Activated T-cell treated with anti-CD3 and anti-CD28 coated beads, Interleukin-2, amount 50 U/mL, for 24 hours (primary cell): ENCODE measurements around the gene CER1.

Experiments used
- DNase-seq: peaks from one replicate; pipeline ENCODE4 v3.0.0-alpha.2; 2020
- H3K27ac Mint-ChIP-seq: 2 replicates; pipeline ENCODE4 v1.8.0; 2020; ENCODE audit warnings: mild to moderate bottlenecking, mixed read lengths
- H3K27me3 Mint-ChIP-seq: 2 replicates; pipeline ENCODE4 v1.8.0; 2020; ENCODE audit warnings: mixed read lengths
- H3K36me3 Mint-ChIP-seq: 2 replicates; pipeline ENCODE4 v1.8.0; 2020; ENCODE audit warnings: low read depth, mixed read lengths
- H3K4me1 Mint-ChIP-seq: 2 replicates; pipeline ENCODE4 v1.8.0; 2020; ENCODE audit warnings: low read depth, mixed read lengths
- H3K4me3 Mint-ChIP-seq: 2 replicates; pipeline ENCODE4 v1.8.0; 2020; ENCODE audit warnings: mild to moderate bottlenecking, moderate library complexity, mixed read lengths
- H3K9me3 Mint-ChIP-seq: 2 replicates; pipeline ENCODE4 v1.8.0; 2020; ENCODE audit warnings: mixed read lengths

Gene CER1

GRCh38 chr9:14744768-14745167 is 22.2 kb upstream of the CER1 start:
- DNase-seq = no peak
- peaks cover 3% of the 10 kb centered on the region for H3K4me1 Mint-ChIP-seq

DNA sequence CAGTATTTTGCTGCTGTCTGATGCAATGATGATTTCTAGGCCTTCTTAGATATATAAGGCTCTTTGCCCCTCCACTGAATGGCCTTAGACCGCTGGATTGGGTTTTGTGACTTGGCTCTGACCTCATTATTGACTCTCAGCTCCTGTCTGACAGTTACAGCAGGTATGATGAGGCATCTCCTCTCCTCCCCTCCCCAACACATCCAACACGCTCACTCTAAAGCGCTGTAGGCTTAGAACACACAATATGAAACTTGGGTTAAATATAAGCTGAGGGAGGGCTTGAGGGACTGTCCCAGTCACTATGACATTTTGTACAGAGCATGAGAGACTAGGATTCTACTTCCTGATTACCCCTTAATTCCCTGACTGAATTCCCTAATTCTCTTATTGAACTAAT is 18.8 kb upstream of the CER1 start:
- no peak overlapping the region for H3K4me3 Mint-ChIP-seq
- H3K27me3 Mint-ChIP-seq = peaks cover 26% of the 10 kb centered on the region
- no peak for DNase-seq
- no peak overlapping the region for H3K27ac Mint-ChIP-seq
- H3K4me1 Mint-ChIP-seq = no peaks in the 10 kb centered on the region
- no peaks in the 10 kb centered on the region for H3K36me3 Mint-ChIP-seq
- no peaks in the 10 kb centered on the region for H3K9me3 Mint-ChIP-seq

More at GRCh38 chr9:14744768-14745167, 22.2 kb upstream of the CER1 start:
- no peaks in the 10 kb centered on the region for H3K36me3 Mint-ChIP-seq
- peaks cover 21% of the 10 kb centered on the region for H3K27me3 Mint-ChIP-seq
- H3K27ac Mint-ChIP-seq = no peak overlapping the region
- H3K4me3 Mint-ChIP-seq = no peak overlapping the region
- H3K9me3 Mint-ChIP-seq = no peaks in the 10 kb centered on the region

- Mint-ChIP-seq H3K4me3 (no peak overlapping the region), H3K4me1 (no peaks in the 10 kb centered on the region), H3K27ac (no peak overlapping the region), H3K36me3 (no peaks in the 10 kb centered on the region), H3K9me3 (no peaks in the 10 kb centered on the region), H3K27me3 (peaks cover 22% of the 10 kb centered on the region)
- DNase-seq = no peak
These were observed 10.6 kb upstream of the CER1 start for GRCh38 chr9:14733133-14733532.

DNA sequence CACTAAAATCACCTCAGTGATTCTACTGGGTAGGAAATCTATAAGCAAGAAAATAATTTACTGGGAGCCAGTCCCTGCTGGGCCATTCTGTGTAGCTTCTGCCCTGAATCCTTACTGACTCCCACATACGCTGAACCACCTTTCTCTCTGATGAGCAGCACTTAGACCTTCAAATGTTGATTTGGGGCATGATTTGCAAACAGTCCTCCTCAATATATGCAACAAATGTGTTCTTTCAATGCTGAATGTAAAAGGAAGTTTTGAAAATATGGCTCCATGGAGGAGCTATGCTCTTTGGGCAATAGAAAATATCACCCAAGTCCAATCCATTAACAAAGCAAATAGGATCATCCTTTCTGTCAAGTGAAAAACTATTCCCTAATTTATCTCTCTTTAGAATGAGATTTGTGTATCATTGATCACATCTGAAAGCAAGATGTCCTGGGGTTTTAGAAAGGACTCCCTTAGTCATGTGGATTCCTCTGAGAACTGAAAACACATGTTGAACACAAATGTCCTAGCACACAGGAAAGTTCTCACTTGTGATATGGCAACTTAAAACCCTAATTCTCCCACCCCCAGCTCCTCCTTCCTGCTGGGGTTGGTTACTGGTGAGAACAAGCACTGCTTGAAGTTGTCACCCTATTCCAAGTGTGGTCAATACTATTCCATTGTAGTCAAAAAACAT is 8.9 kb upstream of the CER1 start:
- Mint-ChIP-seq H3K36me3 (no peaks in the 10 kb centered on the region), H3K27me3 (peaks cover 12% of the 10 kb centered on the region), H3K4me1 (no peaks in the 10 kb centered on the region), H3K4me3 (no peak overlapping the region), H3K9me3 (no peaks in the 10 kb centered on the region), H3K27ac (no peak overlapping the region)
- DNase-seq = no peak

DNA sequence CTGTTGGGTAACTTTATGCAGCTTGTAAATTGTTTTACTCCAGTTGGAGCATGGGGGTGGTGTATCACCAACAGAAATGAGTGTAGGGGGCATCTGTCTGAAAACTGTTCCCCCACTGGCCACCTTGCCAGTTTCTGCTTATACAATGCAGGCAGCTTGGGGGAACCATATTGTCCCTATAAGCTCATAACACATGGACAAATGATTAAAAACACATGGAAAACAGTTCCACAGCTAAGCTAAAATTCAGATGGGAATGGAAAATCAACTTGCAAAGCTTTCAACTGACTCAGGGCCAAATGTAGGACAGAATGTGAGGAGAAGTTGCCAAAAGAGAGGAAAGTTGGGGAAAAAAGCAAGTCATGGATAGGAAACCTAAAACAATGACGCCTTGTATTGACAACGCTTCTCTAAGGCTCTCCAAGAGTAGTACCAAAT is 7.9 kb upstream of the CER1 start:
- no peak for DNase-seq
- Mint-ChIP-seq H3K27ac (no peak overlapping the region), H3K4me1 (no peaks in the 10 kb centered on the region), H3K27me3 (peaks cover 4% of the 10 kb centered on the region), H3K36me3 (no peaks in the 10 kb centered on the region), H3K9me3 (no peaks in the 10 kb centered on the region), H3K4me3 (no peak overlapping the region)

DNA sequence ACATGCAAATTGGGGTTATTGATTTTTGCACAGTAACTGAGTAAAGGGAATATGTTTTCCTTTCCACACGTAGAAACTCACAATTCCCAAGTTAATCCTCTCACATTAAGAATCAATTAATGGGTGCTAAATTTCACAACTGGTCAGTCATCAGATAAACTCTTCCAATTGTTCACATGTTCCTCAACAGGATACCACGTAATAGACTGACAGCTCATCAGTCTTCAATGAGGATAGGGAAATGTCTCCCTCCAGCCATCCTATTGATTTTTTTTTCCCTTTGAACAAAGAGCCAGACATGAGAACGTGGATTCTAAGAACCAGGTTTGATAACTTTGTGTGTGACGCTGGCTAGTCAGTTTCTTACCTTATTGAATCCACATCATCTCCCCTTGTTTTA is 768 bp upstream of the CER1 start:
- no peak for DNase-seq
- no peaks in the 10 kb centered on the region for H3K9me3 Mint-ChIP-seq
- no peak overlapping the region for H3K27ac Mint-ChIP-seq
- H3K4me1 Mint-ChIP-seq = no peaks in the 10 kb centered on the region
- peaks cover 16% of the 10 kb centered on the region for H3K27me3 Mint-ChIP-seq
- no peaks in the 10 kb centered on the region for H3K36me3 Mint-ChIP-seq
- no peak overlapping the region for H3K4me3 Mint-ChIP-seq

- Mint-ChIP-seq H3K4me1 (no peaks in the 10 kb centered on the region), H3K9me3 (no peaks in the 10 kb centered on the region), H3K27me3 (peaks cover 23% of the 10 kb centered on the region), H3K36me3 (no peaks in the 10 kb centered on the region), H3K27ac (no peak overlapping the region), H3K4me3 (no peak overlapping the region)
- no peak for DNase-seq
These were observed 3.2 kb downstream of the CER1 start for GRCh38 chr9:14719231-14719923.

GRCh38 chr9:14715102-14715501 is 7.4 kb downstream of the CER1 start:
- H3K27ac Mint-ChIP-seq = no peak overlapping the region
- H3K4me3 Mint-ChIP-seq = no peak overlapping the region
- no peak for DNase-seq
- peaks cover 2% of the 10 kb centered on the region for H3K9me3 Mint-ChIP-seq
- peaks cover 31% of the 10 kb centered on the region for H3K27me3 Mint-ChIP-seq
- no peaks in the 10 kb centered on the region for H3K4me1 Mint-ChIP-seq
- no peaks in the 10 kb centered on the region for H3K36me3 Mint-ChIP-seq

DNA sequence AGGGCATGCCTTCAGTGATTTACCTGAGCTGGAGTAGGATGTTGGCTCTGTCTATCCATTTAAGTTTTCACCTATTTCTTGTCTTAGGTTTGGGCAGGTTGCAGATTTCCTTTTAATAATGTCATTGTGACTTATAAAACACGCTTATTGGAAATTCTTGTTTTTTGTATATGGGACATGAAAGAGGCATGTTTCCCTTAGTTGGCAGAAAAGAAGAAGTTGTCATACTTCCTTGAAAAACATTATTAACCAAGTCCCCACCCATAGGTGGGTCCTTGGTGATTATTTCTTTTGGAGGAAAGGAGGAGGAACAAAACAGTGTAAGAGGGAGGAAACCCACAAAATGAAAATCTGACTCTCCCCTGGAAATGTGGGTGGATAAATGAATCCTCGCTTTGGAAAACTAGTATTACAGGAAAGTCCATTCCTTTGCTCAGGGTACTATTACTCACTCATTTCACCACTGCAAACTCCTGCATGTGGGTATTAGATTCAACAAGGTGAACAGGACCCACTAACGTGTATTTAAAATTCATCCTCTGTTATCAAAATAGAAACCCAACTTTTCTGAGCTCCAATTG is 9.3 kb downstream of the CER1 start:
- Mint-ChIP-seq H3K27me3 (peaks cover 33% of the 10 kb centered on the region), H3K9me3 (peaks cover 7% of the 10 kb centered on the region), H3K27ac (no peak overlapping the region), H3K36me3 (no peaks in the 10 kb centered on the region), H3K4me1 (no peaks in the 10 kb centered on the region), H3K4me3 (no peak overlapping the region)
- no peak for DNase-seq

DNA sequence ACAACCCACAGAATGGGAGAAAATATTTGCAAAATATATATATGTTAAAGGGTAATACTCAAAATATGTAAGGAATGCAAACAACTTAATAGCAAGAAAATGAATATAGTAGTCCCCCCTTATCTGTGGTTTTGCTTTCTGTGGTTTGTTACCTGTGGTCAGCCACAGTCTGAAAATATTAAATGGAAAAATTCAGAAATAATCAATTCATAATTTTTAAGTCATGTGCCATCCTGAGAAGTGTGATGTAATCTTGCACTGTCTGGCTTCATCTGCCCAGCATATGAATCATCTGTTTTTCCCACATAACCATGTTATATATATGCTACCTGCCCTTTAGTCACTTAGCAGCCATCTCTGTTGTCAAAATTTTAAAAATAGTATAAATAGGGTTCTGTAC is 11.7 kb downstream of the CER1 start:
- no peaks in the 10 kb centered on the region for H3K4me1 Mint-ChIP-seq
- no peak overlapping the region for H3K4me3 Mint-ChIP-seq
- no peak for DNase-seq
- H3K36me3 Mint-ChIP-seq = no peaks in the 10 kb centered on the region
- no peak overlapping the region for H3K27ac Mint-ChIP-seq
- peaks cover 41% of the 10 kb centered on the region for H3K27me3 Mint-ChIP-seq
- H3K9me3 Mint-ChIP-seq = peaks cover 17% of the 10 kb centered on the region

- H3K4me3 Mint-ChIP-seq = no peak overlapping the region
- peaks cover 21% of the 10 kb centered on the region for H3K27me3 Mint-ChIP-seq
- H3K4me1 Mint-ChIP-seq = no peaks in the 10 kb centered on the region
- DNase-seq = no peak
- peaks cover 32% of the 10 kb centered on the region for H3K9me3 Mint-ChIP-seq
- H3K27ac Mint-ChIP-seq = no peak overlapping the region
- H3K36me3 Mint-ChIP-seq = no peaks in the 10 kb centered on the region
These were observed 15.9 kb downstream of the CER1 start for GRCh38 chr9:14706530-14707140.

DNA sequence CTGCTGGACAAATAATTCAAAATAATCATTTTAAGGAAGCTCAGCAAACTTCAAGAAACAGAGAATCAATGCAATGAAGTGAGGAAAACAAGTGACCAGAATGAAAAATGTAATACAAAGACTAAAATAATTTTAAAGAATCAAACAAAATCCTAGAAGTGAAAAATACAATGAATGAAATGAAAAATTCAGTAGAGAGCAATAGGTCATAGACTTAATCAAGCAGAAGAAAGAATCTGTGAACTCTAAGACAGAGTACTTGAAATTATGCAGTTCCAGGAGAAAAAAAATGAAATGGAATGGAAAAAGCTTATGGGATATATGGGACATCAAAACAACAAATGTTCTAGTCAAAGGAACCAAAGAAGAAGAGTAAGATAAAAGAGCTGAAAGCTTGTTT is 17.5 kb downstream of the CER1 start:
- Mint-ChIP-seq H3K27ac (no peak overlapping the region), H3K4me1 (no peaks in the 10 kb centered on the region), H3K27me3 (peaks cover 15% of the 10 kb centered on the region), H3K4me3 (no peak overlapping the region), H3K9me3 (peaks cover 29% of the 10 kb centered on the region), H3K36me3 (no peaks in the 10 kb centered on the region)
- no peak for DNase-seq

DNA sequence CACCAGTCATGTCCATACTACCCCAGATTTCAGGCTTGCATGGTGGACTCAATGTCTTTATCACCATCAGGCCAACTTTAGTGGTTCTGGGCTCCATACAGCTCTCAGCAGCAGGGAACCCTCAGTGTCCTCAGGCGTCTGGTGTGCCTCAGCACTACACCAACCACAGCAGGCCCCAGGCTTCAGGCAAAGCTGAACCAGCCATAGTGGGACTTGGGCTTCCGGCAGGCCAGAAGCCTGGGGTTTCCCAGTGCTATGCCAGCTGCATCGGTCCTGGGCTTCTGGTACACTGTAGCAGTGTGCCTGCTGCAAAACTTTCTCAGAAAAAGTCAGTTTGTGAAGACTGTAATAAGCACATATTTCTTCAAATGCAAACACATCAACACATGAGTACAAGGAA is 18.3 kb downstream of the CER1 start:
- Mint-ChIP-seq H3K27me3 (peaks cover 15% of the 10 kb centered on the region), H3K4me3 (no peak overlapping the region), H3K27ac (no peak overlapping the region), H3K9me3 (peaks cover 28% of the 10 kb centered on the region), H3K4me1 (no peaks in the 10 kb centered on the region), H3K36me3 (no peaks in the 10 kb centered on the region)
- no peak for DNase-seq

- H3K9me3 Mint-ChIP-seq = peaks cover 21% of the 10 kb centered on the region
- H3K36me3 Mint-ChIP-seq = no peaks in the 10 kb centered on the region
- H3K4me3 Mint-ChIP-seq = no peak overlapping the region
- H3K27me3 Mint-ChIP-seq = peaks cover 6% of the 10 kb centered on the region
- no peak for DNase-seq
- H3K4me1 Mint-ChIP-seq = no peaks in the 10 kb centered on the region
- no peak overlapping the region for H3K27ac Mint-ChIP-seq
These were observed 20.3 kb downstream of the CER1 start for GRCh38 chr9:14702200-14702720.
